K562 (cell line): ENCODE data around the gene OTOGL. TPM values are rescaled to one million over a fixed set of nuclear protein-coding genes. Genes with fewer than 3 reads are reported as not detected.

Experiments used
- ATAC-seq: fragments of 200-7000 bp; cut with Tn5 transposase; 3 replicates; pipeline ENCODE4 v1.9.1; 2020; ENCODE audit warnings: moderate library complexity
- BruUV-seq: library from RNA; stranded (reverse); fragments of 400-500 nt; replicated peaks from 2 replicates; lab custom pipeline; 2021; lab: Mats Ljungman, UMichigan
- CTCF ChIA-PET: fragments of 300-600 bp; formaldehyde crosslinking; extraction: SDS; loops from one replicate; lab custom pipeline; 2021; ENCODE audit warnings: low intra/inter-chr PET ratio; lab: Yijun Ruan, JAX
- POLR2A ChIA-PET: fragments of 300-600, 350-650 bp; sonication (Branson Sonifier 250); formaldehyde crosslinking; extraction: SDS; loops from one replicate; lab custom pipeline; 2021; ENCODE audit warnings: antibody characterized with exemption, inconsistent platforms; lab: Yijun Ruan, JAX
- DNase-seq, 4 experiments: peaks; one replicate each; pipeline versions ENCODE4 v3.0.0 to v3.0.0-alpha.2; 2011 to 2018; ENCODE audit warnings: low spot score in 3 of 4, mixed read lengths in 3 of 4; ENCODE audit errors: extremely low read depth in 1 of 4
- FAIRE-seq: peaks from 2 replicates; lab custom pipeline; 2011; peaks lifted over from hg19 to GRCh38; lab: Jason Lieb, UNC
- H2AFZ ChIP-seq: 2 replicates; pipeline ENCODE4 v1.6.0; 2011; ENCODE audit warnings: low read depth, low read length, control low read depth, inconsistent platforms
- H3K27ac ChIP-seq: fragments of 200-600 bp; 3 replicates; pipeline ENCODE4 v1.8.0; 2011; ENCODE audit warnings: low read depth, mild to moderate bottlenecking, control low read depth, inconsistent platforms, low read length, moderate library complexity, mixed read lengths; ENCODE audit errors: extremely low read depth
- H3K27me3 ChIP-seq, 2 experiments: fragments of 300-600 bp in 1 of 2; 2 replicates in 1 of 2; 3 replicates in 1 of 2; pipeline versions ENCODE4 v1.6.0 to v1.8.0; 2011; ENCODE audit warnings: inconsistent platforms in 2 of 2, low read length in 2 of 2, mild to moderate bottlenecking in 1 of 2, mixed read lengths in 1 of 2, moderate library complexity in 1 of 2; ENCODE audit not compliant: control insufficient read depth in 2 of 2, insufficient read depth in 2 of 2
- H3K36me3 ChIP-seq: fragments of 300-600 bp; 3 replicates; pipeline ENCODE4 v1.8.0; 2011; ENCODE audit warnings: mild to moderate bottlenecking, low read length, inconsistent platforms; ENCODE audit not compliant: control insufficient read depth, insufficient read depth
- H3K4me1 ChIP-seq, 2 experiments: fragments of 200-600 bp in 1 of 2; replicated peaks in 1 of 2; 2 replicates in 1 of 2; 3 replicates in 1 of 2; pipeline versions ENCODE4 v1.5.1 to v1.8.0; 2011; ENCODE audit warnings: inconsistent platforms in 2 of 2, low read length in 2 of 2, mild to moderate bottlenecking in 1 of 2, mixed read lengths in 1 of 2, moderate library complexity in 1 of 2; ENCODE audit not compliant: control insufficient read depth in 2 of 2, insufficient read depth in 2 of 2
- H3K4me2 ChIP-seq: 2 replicates; pipeline ENCODE4 v1.6.1; 2011; ENCODE audit warnings: low read length, control low read depth, inconsistent platforms, mixed read lengths; ENCODE audit not compliant: insufficient read depth
- H3K4me3 ChIP-seq: fragments of 200-600 bp; sonication (generic), shearing (Covaris generic); 2 replicates; pipeline ENCODE4 v1.5.1; 2016; ENCODE audit warnings: control low read depth, inconsistent platforms
- H3K79me2 ChIP-seq: fragments of 200-600 bp; 3 replicates; pipeline ENCODE4 v1.8.0; 2011; ENCODE audit warnings: low read length, inconsistent platforms; ENCODE audit not compliant: control insufficient read depth, insufficient read depth
- H3K9ac ChIP-seq, 2 experiments: 2 replicates each; pipeline versions ENCODE4 v1.6.0 to v1.6.1; 2011; ENCODE audit warnings: low read depth in 2 of 2, low read length in 2 of 2, control low read depth in 1 of 2, inconsistent platforms in 1 of 2, mild to moderate bottlenecking in 1 of 2, mixed read lengths in 1 of 2; ENCODE audit not compliant: insufficient read depth in 1 of 2
- H3K9me1 ChIP-seq: one replicate; pipeline ENCODE4 v1.6.0; 2011; ENCODE audit warnings: inconsistent platforms, mild to moderate bottlenecking, low read length, moderate library complexity; ENCODE audit not compliant: control insufficient read depth, insufficient read depth
- H3K9me3 ChIP-seq: replicated peaks from 2 replicates; pipeline ENCODE4 v1.5.1; 2011; ENCODE audit warnings: low read depth, low read length, inconsistent platforms; ENCODE audit not compliant: control insufficient read depth, insufficient read depth
- H4K20me1 ChIP-seq: replicated peaks from 2 replicates; pipeline ENCODE4 v1.6.1; 2011; ENCODE audit warnings: low read length, inconsistent platforms, mixed read lengths; ENCODE audit not compliant: control insufficient read depth, insufficient read depth
- ATF7 ChIP-seq: fragments of 450-650 bp; IDR thresholded peaks from 2 replicates; pipeline ENCODE4 v1.7.1; 2014; ENCODE audit warnings: mild to moderate bottlenecking, moderate library complexity
- BRF2 ChIP-seq: IDR thresholded peaks from 3 replicates; pipeline ENCODE4 v1.6.1; 2011; ENCODE audit warnings: borderline replicate concordance, mild to moderate bottlenecking; ENCODE audit not compliant: insufficient read length, insufficient read depth
- HNRNPL ChIP-seq: fragments of 200-400 bp; formaldehyde crosslinking; IDR thresholded peaks from 2 replicates; pipeline ENCODE4 v1.6.1; 2017; ENCODE audit warnings: low read depth, mild to moderate bottlenecking, low read length
- MCM2 ChIP-seq: fragments of 450-650 bp; IDR thresholded peaks from 2 replicates; pipeline ENCODE4 v1.6.1; 2017; ENCODE audit warnings: low read depth, mild to moderate bottlenecking
- NR1H2 ChIP-seq: sonication (generic); formaldehyde crosslinking; IDR thresholded peaks from 2 replicates; pipeline ENCODE4 v1.4.0; 2020; ENCODE audit warnings: mild to moderate bottlenecking, missing genetic modification reagents
- NR2C1 ChIP-seq, 2 experiments: fragments of 450-650 bp; IDR thresholded peaks; 2 replicates each; pipeline ENCODE4 v1.6.1; 2017; ENCODE audit warnings: mild to moderate bottlenecking in 2 of 2, antibody characterized with exemption in 1 of 2, inconsistent platforms in 1 of 2, missing compliant biosample characterization in 1 of 2, missing genetic modification characterization in 1 of 2
- NR3C1 ChIP-seq: sonication (generic); formaldehyde crosslinking; IDR thresholded peaks from 2 replicates; pipeline ENCODE4 v1.8.1; 2022; ENCODE audit warnings: missing genetic modification reagents
- NR4A1 ChIP-seq, 2 experiments: fragments of 250-450 bp in 1 of 2; fragments of 450-650 bp in 1 of 2; sonication (Bioruptor Pico) in 1 of 2; IDR thresholded peaks; 2 replicates each; pipeline versions ENCODE4 v1.4.0 to v1.6.1; 2016 to 2020; ENCODE audit warnings: mild to moderate bottlenecking in 2 of 2, missing compliant biosample characterization in 1 of 2, missing genetic modification characterization in 1 of 2, moderate library complexity in 1 of 2
- RBM22 ChIP-seq: fragments of 200-400 bp; formaldehyde crosslinking; IDR thresholded peaks from 2 replicates; pipeline ENCODE4 v1.6.1; 2018; ENCODE audit warnings: low read length, low read depth; ENCODE audit not compliant: poor library complexity, severe bottlenecking
- SAP30 ChIP-seq: fragments of 200-600 bp; sonication (generic); IDR thresholded peaks from 2 replicates; pipeline ENCODE4 v1.6.1; 2012; ENCODE audit warnings: borderline replicate concordance, low read depth, mild to moderate bottlenecking, moderate library complexity, low read length, control low read depth, inconsistent platforms; ENCODE audit not compliant: insufficient read depth, poor library complexity, severe bottlenecking
- SIN3A ChIP-seq, 2 experiments: fragments of 150-350 bp in 1 of 2; IDR thresholded peaks; 2 replicates each; pipeline ENCODE4 v1.6.1; 2011 to 2016; ENCODE audit warnings: borderline replicate concordance in 2 of 2, low read depth in 2 of 2, low read length in 2 of 2, mild to moderate bottlenecking in 2 of 2, moderate library complexity in 2 of 2; ENCODE audit not compliant: control insufficient read depth in 1 of 2
- SIX5 ChIP-seq, 2 experiments: IDR thresholded peaks; 2 replicates each; pipeline ENCODE4 v1.6.1; 2011; ENCODE audit warnings: low read length in 2 of 2, borderline replicate concordance in 1 of 2, low read depth in 1 of 2, mild to moderate bottlenecking in 1 of 2, moderate library complexity in 1 of 2; ENCODE audit not compliant: insufficient read depth in 1 of 2
- SRSF9 ChIP-seq: fragments of 200-400 bp; formaldehyde crosslinking; IDR thresholded peaks from 2 replicates; pipeline ENCODE4 v1.6.1; 2017; ENCODE audit warnings: low read depth, low read length, borderline replicate concordance
- SUPT5H ChIP-seq: fragments of 450-650 bp; IDR thresholded peaks from 2 replicates; pipeline ENCODE4 v1.6.1; 2016
- ZNF324 ChIP-seq: fragments of 250-450 bp; sonication (Bioruptor Pico); IDR thresholded peaks from 2 replicates; pipeline ENCODE4 v1.4.0; 2020; ENCODE audit warnings: mild to moderate bottlenecking
- ZNF41 ChIP-seq: fragments of 250-450 bp; sonication (Bioruptor Pico); conservative IDR thresholded peaks from 2 replicates; pipeline ENCODE4 v1.4.0; 2020; ENCODE audit warnings: mild to moderate bottlenecking
- WGBS: fragments of 100-300 bp; shearing (Covaris generic); methylation state at CpG from one replicate; pipeline ENCODE4 v1.1.6; 2016; ENCODE audit warnings: low coverage, mixed read lengths; ENCODE audit not compliant: insufficient coverage; ENCODE audit errors: missing lambda C conversion rate; 5-methylcytosine and 5-hydroxymethylcytosine counted together
- in situ Hi-C: fragments of 300-500 bp; cut with MboI; formaldehyde crosslinking; loops from 4 replicates; pipeline ENCODE4 v1.15.0; 2018; ENCODE audit warnings: inconsistent platforms, mixed read lengths
- intact Hi-C: fragments of 100-400 bp; cut with micrococcal nuclease; formaldehyde crosslinking; loops from 2 replicates; pipeline ENCODE4 v1.14.2; 2022
- polyA plus RNA-seq, 8 experiments: library from polyadenylated mRNA; depleted of rRNA in 4 of 8; stranded (reverse) in 5 of 8; unstranded in 3 of 8; fragments of >200 nt; fragmentation: Nextera tagmentation in 2 of 8; fragmentation: Illumina TruSeq in 1 of 8; extraction: Ambion mirVana in 2 of 8; extraction: Trizol in 1 of 8; gene quantifications; 2 replicates each; pipeline versions ENCODE4 v1.2.1 to v1.2.3, GENCODE V29; 2011 to 2014; ENCODE audit warnings: inconsistent platforms in 1 of 8, missing spikeins in 1 of 8
- total RNA-seq, 7 experiments: library from RNA; depleted of rRNA in 6 of 7; stranded (reverse); fragments of >200 nt in 6 of 7; fragmentation: Illumina TruSeq in 2 of 7; extraction: Trizol in 2 of 7; gene quantifications; 2 replicates each; pipeline versions ENCODE4 v1.2.1 to v1.2.3, GENCODE V29; 2011 to 2021; ENCODE audit warnings: low replicate concordance in 1 of 7
- TF ChIP-seq, protein P1 (sequence below): fragments of 450-650 bp; formaldehyde crosslinking; IDR thresholded peaks from 2 replicates; pipeline ENCODE4 v1.4.0; 2022; ENCODE audit warnings: mild to moderate bottlenecking, moderate library complexity
- TF ChIP-seq, protein P2 (sequence below): sonication (generic); formaldehyde crosslinking; IDR thresholded peaks from 2 replicates; pipeline ENCODE4 v1.8.1; 2022; ENCODE audit warnings: missing genetic modification reagents

OTOGL gene
- total and polyA plus RNA-seq, 9 of the 15 experiments (the other 6 are each of a cell fraction or from before 2014, with no cell fraction given), result 0.02 to 0.03 TPM; not detected in 7

- H3K9me1 ChIP-seq, result no peaks in the 10 kb centered on the region
- H3K4me1 ChIP-seq, result no peaks in the 10 kb centered on the region
- WGBS, result 0% methylated on average over 5 of the region's 5 CpGs
- no peak for DNase-seq
- H4K20me1 ChIP-seq, result no peaks in the 10 kb centered on the region
- no peak overlapping the region for H3K4me3 ChIP-seq
- no peak overlapping the region for H3K4me2 ChIP-seq
- no peaks in the 10 kb centered on the region for H3K79me2 ChIP-seq
- POLR2A ChIA-PET, result no interaction called here
- no peak for TF ChIP-seq SAP30
- TF ChIP-seq, protein P1, sequence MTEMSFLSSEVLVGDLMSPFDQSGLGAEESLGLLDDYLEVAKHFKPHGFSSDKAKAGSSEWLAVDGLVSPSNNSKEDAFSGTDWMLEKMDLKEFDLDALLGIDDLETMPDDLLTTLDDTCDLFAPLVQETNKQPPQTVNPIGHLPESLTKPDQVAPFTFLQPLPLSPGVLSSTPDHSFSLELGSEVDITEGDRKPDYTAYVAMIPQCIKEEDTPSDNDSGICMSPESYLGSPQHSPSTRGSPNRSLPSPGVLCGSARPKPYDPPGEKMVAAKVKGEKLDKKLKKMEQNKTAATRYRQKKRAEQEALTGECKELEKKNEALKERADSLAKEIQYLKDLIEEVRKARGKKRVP (CRISPR knock-in tag), result no peak
- TF ChIP-seq NR1H2, result no peak
- TF ChIP-seq MCM2, result no peak
- no peak for TF ChIP-seq RBM22
- TF ChIP-seq SRSF9, result no peak
- no peak for TF ChIP-seq NR2C1 (IDR thresholded peaks at IDR 0.05)
- TF ChIP-seq NR2C1 (tag; IDR thresholded peaks at IDR 0.05), result no peak
- TF ChIP-seq ATF7, result no peak
- no peak for TF ChIP-seq NR3C1
- TF ChIP-seq, protein P2, sequence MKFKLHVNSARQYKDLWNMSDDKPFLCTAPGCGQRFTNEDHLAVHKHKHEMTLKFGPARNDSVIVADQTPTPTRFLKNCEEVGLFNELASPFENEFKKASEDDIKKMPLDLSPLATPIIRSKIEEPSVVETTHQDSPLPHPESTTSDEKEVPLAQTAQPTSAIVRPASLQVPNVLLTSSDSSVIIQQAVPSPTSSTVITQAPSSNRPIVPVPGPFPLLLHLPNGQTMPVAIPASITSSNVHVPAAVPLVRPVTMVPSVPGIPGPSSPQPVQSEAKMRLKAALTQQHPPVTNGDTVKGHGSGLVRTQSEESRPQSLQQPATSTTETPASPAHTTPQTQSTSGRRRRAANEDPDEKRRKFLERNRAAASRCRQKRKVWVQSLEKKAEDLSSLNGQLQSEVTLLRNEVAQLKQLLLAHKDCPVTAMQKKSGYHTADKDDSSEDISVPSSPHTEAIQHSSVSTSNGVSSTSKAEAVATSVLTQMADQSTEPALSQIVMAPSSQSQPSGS (CRISPR knock-in tag), result no peak
- TF ChIP-seq SUPT5H, result no peak
- no peak for TF ChIP-seq SIN3A (IDR thresholded peaks at IDR 0.05; ENCODE audit: borderline replicate concordance in 2 of 2, control insufficient read depth in 1 of 2, low read depth in 2 of 2, low read length in 2 of 2)
- no peak for TF ChIP-seq ZNF324 (CRISPR knock-in tag)
- TF ChIP-seq SIX5 (IDR thresholded peaks at IDR 0.05; ENCODE audit: borderline replicate concordance in 1 of 2, insufficient read depth in 1 of 2, low read depth in 1 of 2, low read length in 2 of 2), result no peak
- TF ChIP-seq ZNF41, result no peak
- TF ChIP-seq NR4A1 (CRISPR knock-in tag; IDR thresholded peaks at IDR 0.05), result no peak
- TF ChIP-seq NR4A1 (tag; IDR thresholded peaks at IDR 0.05), result no peak
- TF ChIP-seq HNRNPL, result no peak
- TF ChIP-seq BRF2, result no peak
- TF ChIP-seq, all 486 proteins: peak for 0
- Histone ChIP-seq H2AFZ (no peak overlapping the region), H3K9ac (no peak overlapping the region), H3K9me3 (no peaks in the 10 kb centered on the region), H3K27ac (no peak overlapping the region), H3K27me3 (no peaks in the 10 kb centered on the region), H3K36me3 (no peaks in the 10 kb centered on the region)
- intact Hi-C loops, result no loop called here
- in situ Hi-C loops, result no loop called here
- ATAC-seq (no peak), FAIRE-seq (no peak)
- CTCF ChIA-PET, result no interaction called here
- BruUV-seq, result no TSS peak
These were observed 142.4 kb downstream of the OTOGL start for GRCh38 chr12:80241576-80242273.
